Stimulated activated effector memory CD8-positive, alpha-beta T cell treated with anti-CD3 and anti-CD28 coated beads, Interleukin-12 subunit alpha, Interleukin-12 subunit beta, amount 100 ng/mL, for 72 hours (primary cell): ENCODE measurements around the gene PLVAP.

Experiments used
- ATAC-seq: fragments of 150-1000 bp; cut with Tn5 transposase; 2 replicates; pipeline ENCODE4 v1.10.0; 2021
- DNase-seq, 2 donors: peaks; one replicate each; pipeline ENCODE4 v3.0.0; 2021 to 2022; ENCODE audit warnings: low spot score in 2 of 2
- H3K27ac Mint-ChIP-seq: one replicate; pipeline ENCODE4 v1.8.0; 2022; ENCODE audit warnings: mild to moderate bottlenecking, mixed read lengths
- H3K36me3 Mint-ChIP-seq: one replicate; pipeline ENCODE4 v1.8.0; 2022; ENCODE audit warnings: mild to moderate bottlenecking, mixed read lengths
- H3K4me1 Mint-ChIP-seq: one replicate; pipeline ENCODE4 v1.8.0; 2022; ENCODE audit warnings: mixed read lengths
- H3K4me3 Mint-ChIP-seq: one replicate; pipeline ENCODE4 v1.8.0; 2022; ENCODE audit warnings: mild to moderate bottlenecking, mixed read lengths
- H3K9me3 Mint-ChIP-seq: one replicate; pipeline ENCODE4 v1.8.0; 2022; ENCODE audit warnings: mixed read lengths

The PLVAP gene

GRCh38 chr19:17406046-17406886 is 29.1 kb upstream of the PLVAP start:
- Mint-ChIP-seq H3K4me3 (peak overlapping the region; percentile 99), H3K4me1 (peaks cover 50% of the 10 kb centered on the region), H3K36me3 (peaks cover 60% of the 10 kb centered on the region), H3K9me3 (no peaks in the 10 kb centered on the region), H3K27ac (peak overlapping the region; percentile 98)
- ATAC-seq (peak; percentile 43), DNase-seq (peak in 1 of 2 donors; percentile 76)

GRCh38 chr19:17405250-17406045 is 28.3 kb upstream of the PLVAP start, which contains the start of gene BST2:
Gene BST2 (minus strand): TSS chr19:17405630. CDS start chr19:17405575, 55 bp downstream.
- peaks cover 60% of the 10 kb centered on the region for H3K36me3 Mint-ChIP-seq
- peak within 1 kb of the TSS; percentile 99 for H3K4me3 Mint-ChIP-seq
- no peaks in the 10 kb centered on the region for H3K9me3 Mint-ChIP-seq
- peak within 1 kb of the TSS; percentile 98 for H3K27ac Mint-ChIP-seq
- peaks cover 50% of the 10 kb centered on the region for H3K4me1 Mint-ChIP-seq
- ATAC-seq: peak; percentile 86
- peak in 1 of 2 donors; percentile 83 for DNase-seq

GRCh38 chr19:17404621-17405249 is 27.6 kb upstream of the PLVAP start:
- no peak for DNase-seq
- Mint-ChIP-seq H3K27ac (peak overlapping the region; percentile 98), H3K9me3 (no peaks in the 10 kb centered on the region), H3K4me3 (peak overlapping the region; percentile 99), H3K4me1 (peaks cover 50% of the 10 kb centered on the region), H3K36me3 (peaks cover 59% of the 10 kb centered on the region)
- ATAC-seq: no peak

GRCh38 chr19:17404015-17404414 is 26.9 kb upstream of the PLVAP start:
- H3K4me1 Mint-ChIP-seq: peaks cover 50% of the 10 kb centered on the region
- H3K4me3 Mint-ChIP-seq: peak overlapping the region; percentile 99
- H3K9me3 Mint-ChIP-seq: no peaks in the 10 kb centered on the region
- H3K36me3 Mint-ChIP-seq: peaks cover 58% of the 10 kb centered on the region
- peak overlapping the region; percentile 98 for H3K27ac Mint-ChIP-seq
- ATAC-seq: no peak
- no peak for DNase-seq

- H3K4me3 Mint-ChIP-seq: peak overlapping the region; percentile 99
- peaks cover 63% of the 10 kb centered on the region for H3K36me3 Mint-ChIP-seq
- ATAC-seq: no peak
- H3K4me1 Mint-ChIP-seq: peaks cover 50% of the 10 kb centered on the region
- no peaks in the 10 kb centered on the region for H3K9me3 Mint-ChIP-seq
- H3K27ac Mint-ChIP-seq: no peak overlapping the region
- DNase-seq: peak in 1 of 2 donors; percentile 66
These were observed 26.1 kb upstream of the PLVAP start for GRCh38 chr19:17402982-17403855.

GRCh38 chr19:17401628-17402027 is 24.5 kb upstream of the PLVAP start:
- peaks cover 71% of the 10 kb centered on the region for H3K36me3 Mint-ChIP-seq
- no peak for ATAC-seq
- DNase-seq: no peak
- H3K9me3 Mint-ChIP-seq: no peaks in the 10 kb centered on the region
- H3K4me3 Mint-ChIP-seq: no peak overlapping the region
- peaks cover 39% of the 10 kb centered on the region for H3K4me1 Mint-ChIP-seq
- peak overlapping the region; percentile 44 for H3K27ac Mint-ChIP-seq

- Mint-ChIP-seq H3K4me1 (peaks cover 24% of the 10 kb centered on the region), H3K36me3 (peaks cover 69% of the 10 kb centered on the region), H3K27ac (no peak overlapping the region), H3K4me3 (no peak overlapping the region), H3K9me3 (no peaks in the 10 kb centered on the region)
- DNase-seq (no peak), ATAC-seq (no peak)
These were observed 21.9 kb upstream of the PLVAP start for GRCh38 chr19:17398902-17399527.

GRCh38 chr19:17394891-17395415 is 17.8 kb upstream of the PLVAP start:
- DNase-seq: peak in 1 of 2 donors; percentile 62
- peak; percentile 49 for ATAC-seq
- Mint-ChIP-seq H3K27ac (peak overlapping the region; percentile 12), H3K36me3 (peaks cover 39% of the 10 kb centered on the region), H3K4me1 (peaks cover 21% of the 10 kb centered on the region), H3K9me3 (no peaks in the 10 kb centered on the region), H3K4me3 (no peak overlapping the region)

- no peak for ATAC-seq
- Mint-ChIP-seq H3K4me1 (peaks cover 21% of the 10 kb centered on the region), H3K9me3 (no peaks in the 10 kb centered on the region), H3K4me3 (no peak within 1 kb of the TSS), H3K36me3 (peaks cover 33% of the 10 kb centered on the region), H3K27ac (peak within 1 kb of the TSS; percentile 12)
- DNase-seq: no peak
These were observed 16.8 kb upstream of the PLVAP start, which contains the start of gene CCDC194 for GRCh38 chr19:17393914-17394313. Gene CCDC194 (minus strand): TSS chr19:17394196. CDS start chr19:17394158, 38 bp downstream.

- Mint-ChIP-seq H3K4me1 (peaks cover 21% of the 10 kb centered on the region), H3K36me3 (peaks cover 24% of the 10 kb centered on the region), H3K27ac (no peak overlapping the region), H3K9me3 (no peaks in the 10 kb centered on the region), H3K4me3 (no peak overlapping the region)
- ATAC-seq (no peak), DNase-seq (no peak)
These were observed 15.9 kb upstream of the PLVAP start for GRCh38 chr19:17393002-17393401.

GRCh38 chr19:17391371-17392151 is 14.4 kb upstream of the PLVAP start:
- no peaks in the 10 kb centered on the region for H3K9me3 Mint-ChIP-seq
- ATAC-seq (peak; percentile 42), DNase-seq (peak in 1 of 2 donors; percentile 55)
- no peak overlapping the region for H3K27ac Mint-ChIP-seq
- H3K4me3 Mint-ChIP-seq: peak overlapping the region; percentile 94
- H3K36me3 Mint-ChIP-seq: peaks cover 9% of the 10 kb centered on the region
- peaks cover 21% of the 10 kb centered on the region for H3K4me1 Mint-ChIP-seq

GRCh38 chr19:17390665-17391370 is 13.7 kb upstream of the PLVAP start:
- no peaks in the 10 kb centered on the region for H3K9me3 Mint-ChIP-seq
- H3K27ac Mint-ChIP-seq: peak overlapping the region; percentile 78
- H3K36me3 Mint-ChIP-seq: peaks cover 9% of the 10 kb centered on the region
- DNase-seq (peak; percentile 86 to 93), ATAC-seq (peak; percentile 99)
- peaks cover 21% of the 10 kb centered on the region for H3K4me1 Mint-ChIP-seq
- peak overlapping the region; percentile 94 for H3K4me3 Mint-ChIP-seq
